Peyer's patch (tissue), 4 donors: ENCODE results near the gene TRIO. TPM values are rescaled to one million over a fixed set of nuclear protein-coding genes. Genes with fewer than 3 reads are reported as not detected.

Source experiments
- DNase-seq, 3 donors: peaks; one replicate each; pipeline ENCODE4 v3.0.0-alpha.2; 2017 to 2019
- H3K27ac ChIP-seq, 4 donors: fragments of 200-600 bp; sonication (generic); one replicate each; pipeline ENCODE4 v1.5.1; 2016 to 2019
- H3K27me3 ChIP-seq, 2 donors: fragments of 200-600 bp; sonication (generic); one replicate each; pipeline ENCODE4 v1.5.1; 2019
- H3K36me3 ChIP-seq, 3 donors: fragments of 200-600 bp; sonication (generic); one replicate each; pipeline ENCODE4 v1.5.1; 2016 to 2019
- H3K4me1 ChIP-seq, 4 donors: fragments of 200-600 bp; sonication (generic); one replicate each; pipeline ENCODE4 v1.5.1; 2016 to 2019
- H3K4me3 ChIP-seq, 4 donors: fragments of 200-600 bp; sonication (generic); 1 replicate in 3 of 4; 2 replicates in 1 of 4; pipeline ENCODE4 v1.5.1; 2016 to 2019; ENCODE audit warnings: mild to moderate bottlenecking in 1 of 4
- H3K9me3 ChIP-seq, 4 donors: fragments of 200-600 bp; sonication (generic); one replicate each; pipeline ENCODE4 v1.5.1; 2016 to 2019; ENCODE audit warnings: mild to moderate bottlenecking in 1 of 4
- POLR2A ChIP-seq, 2 donors: fragments of 450-650 bp; IDR thresholded peaks; one replicate each; pipeline ENCODE4 v1.5.1; 2017; ENCODE audit warnings: antibody characterized with exemption in 2 of 2, mild to moderate bottlenecking in 2 of 2, moderate library complexity in 2 of 2
- total RNA-seq, 4 donors: library from RNA; depleted of rRNA; stranded (reverse); fragments of >200 nt; gene quantifications; one replicate each; pipeline ENCODE4 v1.1.0, GENCODE V29; 2016
- TF ChIP-seq, protein P1 (sequence below), 6 experiments: fragments of 450-650 bp in 4 of 6; fragments of 200-600 bp in 2 of 6; sonication (generic) in 1 of 6; IDR thresholded peaks; one replicate each; pipeline ENCODE4 v1.5.1; 2017 to 2019; ENCODE audit warnings: antibody characterized with exemption in 6 of 6, mild to moderate bottlenecking in 3 of 6, moderate library complexity in 1 of 6

Gene TRIO
- total RNA-seq, 4 donors from 2014 or later, result 171 to 456 (median 340) TPM

DNA sequence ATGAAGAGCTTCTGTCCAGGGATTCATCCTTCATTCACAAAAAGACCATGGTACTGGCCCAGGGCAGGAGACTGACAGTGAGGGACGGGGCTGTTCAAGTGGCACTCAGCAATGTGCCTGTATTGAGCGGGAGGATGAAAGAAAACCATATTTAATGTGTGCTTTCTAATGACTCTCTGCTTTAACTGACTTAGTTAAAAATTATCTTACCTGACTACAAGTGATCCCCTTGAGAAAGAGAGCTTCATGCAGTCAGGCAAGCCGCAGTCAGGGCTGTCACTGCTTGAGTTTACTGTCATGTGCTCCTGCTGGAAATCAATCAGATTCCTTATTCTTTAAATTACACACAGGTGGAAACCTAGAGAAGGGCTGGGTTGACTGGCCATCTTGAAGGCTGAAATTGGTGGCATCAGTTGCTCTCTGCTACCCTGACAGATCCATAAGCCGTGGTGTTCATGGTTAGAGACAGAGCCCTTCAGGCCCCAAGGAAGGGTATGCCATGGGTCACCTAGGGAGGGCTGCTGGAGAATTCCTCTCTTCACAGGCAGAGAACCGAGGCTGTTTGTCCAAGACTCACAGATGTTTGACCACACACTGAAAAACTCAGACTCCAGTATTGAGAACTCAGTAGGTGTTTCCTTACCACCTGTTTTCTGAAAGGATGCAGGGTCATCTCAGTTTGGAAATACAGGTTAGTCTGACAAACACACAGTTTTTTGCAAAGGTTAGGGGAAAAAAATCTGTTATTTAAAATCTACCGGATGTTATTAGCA, 70.9 kb downstream of the TRIO start:
- Histone ChIP-seq H3K27ac (peak overlapping the region; percentile 34 to 54 (median 49)), H3K4me3 (no peak overlapping the region), H3K9me3 (no peaks in the 10 kb centered on the region), H3K27me3 (no peaks in the 10 kb centered on the region), H3K4me1 (peaks cover 6 to 68% (median 10%) of the 10 kb centered on the region in 4 donors), H3K36me3 (no peaks in the 10 kb centered on the region)
- DNase-seq, result no peak
- TF ChIP-seq, protein P1, sequence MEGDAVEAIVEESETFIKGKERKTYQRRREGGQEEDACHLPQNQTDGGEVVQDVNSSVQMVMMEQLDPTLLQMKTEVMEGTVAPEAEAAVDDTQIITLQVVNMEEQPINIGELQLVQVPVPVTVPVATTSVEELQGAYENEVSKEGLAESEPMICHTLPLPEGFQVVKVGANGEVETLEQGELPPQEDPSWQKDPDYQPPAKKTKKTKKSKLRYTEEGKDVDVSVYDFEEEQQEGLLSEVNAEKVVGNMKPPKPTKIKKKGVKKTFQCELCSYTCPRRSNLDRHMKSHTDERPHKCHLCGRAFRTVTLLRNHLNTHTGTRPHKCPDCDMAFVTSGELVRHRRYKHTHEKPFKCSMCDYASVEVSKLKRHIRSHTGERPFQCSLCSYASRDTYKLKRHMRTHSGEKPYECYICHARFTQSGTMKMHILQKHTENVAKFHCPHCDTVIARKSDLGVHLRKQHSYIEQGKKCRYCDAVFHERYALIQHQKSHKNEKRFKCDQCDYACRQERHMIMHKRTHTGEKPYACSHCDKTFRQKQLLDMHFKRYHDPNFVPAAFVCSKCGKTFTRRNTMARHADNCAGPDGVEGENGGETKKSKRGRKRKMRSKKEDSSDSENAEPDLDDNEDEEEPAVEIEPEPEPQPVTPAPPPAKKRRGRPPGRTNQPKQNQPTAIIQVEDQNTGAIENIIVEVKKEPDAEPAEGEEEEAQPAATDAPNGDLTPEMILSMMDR (IDR thresholded peaks at IDR 0.05), result no peak
- no peak for TF ChIP-seq POLR2A (IDR thresholded peaks at IDR 0.05)

DNA sequence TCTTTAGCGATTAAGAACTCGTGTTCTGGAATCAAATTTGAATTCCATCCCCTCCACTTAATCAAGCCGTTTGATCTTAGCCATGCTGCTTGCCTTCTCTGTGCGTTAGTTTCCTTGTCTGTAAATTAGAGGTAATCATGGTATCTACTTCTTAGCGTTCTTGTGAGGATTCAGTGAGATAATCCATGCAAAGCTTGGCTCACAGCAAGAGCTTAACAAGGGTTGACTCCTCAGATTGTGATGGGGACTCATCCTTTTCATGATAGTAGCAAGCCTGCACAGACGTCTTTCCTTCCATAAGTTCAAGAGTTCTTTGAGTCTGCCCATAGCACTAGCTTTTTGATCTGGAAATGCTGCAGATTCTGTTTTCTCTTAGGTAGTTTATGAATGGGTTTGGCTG, 72.8 kb downstream of the TRIO start:
- H3K9me3 ChIP-seq, result no peaks in the 10 kb centered on the region
- H3K36me3 ChIP-seq, result no peaks in the 10 kb centered on the region
- peaks cover 10 to 70% (median 14%) of the 10 kb centered on the region in 4 donors for H3K4me1 ChIP-seq
- no peak overlapping the region for H3K4me3 ChIP-seq
- H3K27me3 ChIP-seq, result no peaks in the 10 kb centered on the region
- TF ChIP-seq, protein P1 (IDR thresholded peaks at IDR 0.05), result no peak
- no peak for TF ChIP-seq POLR2A (IDR thresholded peaks at IDR 0.05)
- no peak for DNase-seq
- no peak overlapping the region for H3K27ac ChIP-seq

DNA sequence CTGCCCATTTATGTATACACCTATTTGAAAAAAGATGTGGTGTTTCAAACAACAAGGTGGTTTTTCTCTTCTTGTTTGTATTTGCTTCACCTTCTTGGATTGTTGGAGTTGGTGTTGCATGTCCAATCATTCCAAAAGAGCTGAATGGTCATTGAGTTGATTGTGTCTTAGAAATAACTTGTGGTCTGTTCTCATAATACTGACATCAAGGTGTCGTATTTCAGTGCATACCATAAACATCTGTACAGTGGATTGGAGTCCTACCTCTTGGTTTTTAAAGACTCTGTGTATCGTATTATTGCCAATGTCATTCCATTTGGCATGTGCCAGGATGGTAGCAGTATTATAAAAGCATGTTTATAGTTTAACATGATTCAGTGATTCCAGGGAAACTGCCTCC, 73.2 kb downstream of the TRIO start:
- TF ChIP-seq POLR2A (IDR thresholded peaks at IDR 0.05), result no peak
- TF ChIP-seq, protein P1 (IDR thresholded peaks at IDR 0.05), result no peak
- no peak overlapping the region for H3K4me3 ChIP-seq
- no peak overlapping the region for H3K27ac ChIP-seq
- no peaks in the 10 kb centered on the region for H3K9me3 ChIP-seq
- peaks cover 10 to 75% (median 14%) of the 10 kb centered on the region in 4 donors for H3K4me1 ChIP-seq
- no peaks in the 10 kb centered on the region for H3K36me3 ChIP-seq
- no peak for DNase-seq
- H3K27me3 ChIP-seq, result no peaks in the 10 kb centered on the region

DNA sequence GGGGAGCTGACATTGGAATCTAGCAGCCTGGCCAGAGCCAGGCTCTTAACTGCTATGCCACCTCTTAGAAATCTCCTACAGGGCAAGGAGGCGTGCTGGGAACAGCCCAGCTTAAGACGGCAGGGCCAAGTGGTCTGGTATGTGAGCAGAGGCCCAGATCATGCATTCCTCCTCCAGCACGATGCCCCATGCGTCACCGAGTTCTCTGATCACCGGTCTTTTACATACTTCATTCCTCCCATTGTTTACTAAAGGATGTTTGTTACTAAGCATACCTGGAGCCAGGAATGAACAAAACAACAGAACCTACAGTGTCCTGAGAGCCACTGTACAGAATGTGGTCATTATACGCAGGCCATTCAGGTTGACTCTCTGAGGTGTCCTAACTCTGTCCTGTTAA, 73.8 kb downstream of the TRIO start:
- no peaks in the 10 kb centered on the region for H3K27me3 ChIP-seq
- H3K4me3 ChIP-seq, result no peak overlapping the region
- H3K9me3 ChIP-seq, result no peaks in the 10 kb centered on the region
- H3K27ac ChIP-seq, result peak overlapping the region in 2 of 4 donors; percentile 29 to 59
- TF ChIP-seq, protein P1 (IDR thresholded peaks at IDR 0.05), result no peak
- no peak for TF ChIP-seq POLR2A (IDR thresholded peaks at IDR 0.05)
- DNase-seq, result no peak
- H3K4me1 ChIP-seq, result peaks cover 9 to 78% (median 13%) of the 10 kb centered on the region in 4 donors
- H3K36me3 ChIP-seq, result no peaks in the 10 kb centered on the region

DNA sequence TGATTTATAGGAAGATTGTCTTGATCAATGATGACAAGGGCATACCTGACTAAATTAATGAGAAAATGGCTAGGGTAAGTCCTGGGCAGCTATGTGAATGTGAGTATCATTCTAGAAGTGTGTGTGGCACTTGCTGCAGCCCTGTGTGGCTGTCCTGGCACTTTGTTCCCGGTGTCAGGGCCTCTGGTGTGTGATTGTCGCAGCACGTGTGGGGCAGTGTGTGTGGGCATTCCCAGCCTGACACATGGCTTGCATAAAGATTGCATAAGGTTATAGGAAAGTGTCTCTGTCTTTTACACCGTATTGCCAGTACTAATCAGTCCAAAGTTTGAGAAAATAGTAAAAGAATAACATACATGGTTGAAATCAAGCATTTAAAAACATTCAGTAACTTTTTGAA, 74.4 kb downstream of the TRIO start:
- Histone ChIP-seq H3K4me1 (peaks cover 2 to 72% (median 11%) of the 10 kb centered on the region in 4 donors), H3K27ac (peak overlapping the region in 2 of 4 donors; percentile 29 to 59), H3K9me3 (no peaks in the 10 kb centered on the region), H3K36me3 (no peaks in the 10 kb centered on the region), H3K27me3 (no peaks in the 10 kb centered on the region), H3K4me3 (no peak overlapping the region)
- TF ChIP-seq POLR2A (IDR thresholded peaks at IDR 0.05), result no peak
- TF ChIP-seq, protein P1 (IDR thresholded peaks at IDR 0.05), result no peak
- DNase-seq, result peak in 2 of 3 donors; percentile 59 to 61
